A549 (cell line): Measurements from ENCODE around the gene PTPRN2. TPM values are rescaled to one million over a fixed set of nuclear protein-coding genes. Genes with fewer than 3 reads are reported as not detected.

Experiments
- ATAC-seq, 2 experiments: fragments of 200-7000 bp in 1 of 2; fragments of >200 bp in 1 of 2; cut with Nextera tagmentation in 1 of 2; cut with Tn5 transposase in 1 of 2; 3 replicates each; pipeline versions ENCODE4 v1.8.0 to v1.9.1; 2018 to 2020; ENCODE audit warnings: mild to moderate bottlenecking in 1 of 2, moderate library complexity in 1 of 2
- CTCF ChIA-PET: fragments of 300-600 bp; sonication (Branson Sonifier 250); formaldehyde crosslinking; extraction: SDS; loops from one replicate; lab custom pipeline; 2021; ENCODE audit warnings: antibody characterized with exemption, inconsistent platforms; lab: Yijun Ruan, JAX
- POLR2A ChIA-PET: fragments of 350-600 bp; formaldehyde crosslinking; extraction: SDS; loops from one replicate; lab custom pipeline; 2021; ENCODE audit warnings: antibody characterized with exemption, inconsistent platforms; lab: Yijun Ruan, JAX
- DNase-seq, 2 experiments: peaks; one replicate each; pipeline versions ENCODE4 v3.0.0 to v3.0.0-alpha.2; 2011 to 2016; ENCODE audit warnings: low read depth in 1 of 2, low spot score in 1 of 2
- FAIRE-seq: peaks from 2 replicates; lab custom pipeline; 2011; peaks lifted over from hg19 to GRCh38; lab: Jason Lieb, UNC
- H3K27ac ChIP-seq, 2 experiments: fragments of >200 bp; sonication (Bioruptor Twin); formaldehyde crosslinking; 3 replicates each; pipeline ENCODE4 v1.5.1; 2016 to 2017
- H3K4me1 ChIP-seq: fragments of >200 bp; sonication (Bioruptor Twin); formaldehyde crosslinking; 3 replicates; pipeline ENCODE4 v1.6.1; 2016
- H3K4me2 ChIP-seq: fragments of >200 bp; sonication (Bioruptor Twin); formaldehyde crosslinking; 3 replicates; pipeline ENCODE4 v1.6.1; 2016
- H3K4me3 ChIP-seq: fragments of >200 bp; sonication (Bioruptor Twin); formaldehyde crosslinking; 3 replicates; pipeline ENCODE4 v1.5.1; 2016
- H3K9me3 ChIP-seq: fragments of >200 bp; sonication (Bioruptor Twin); formaldehyde crosslinking; 3 replicates; pipeline ENCODE4 v1.6.1; 2016
- CBX2 ChIP-seq: fragments of 200-600 bp; sonication (generic); IDR thresholded peaks from 2 replicates; pipeline ENCODE4 v1.6.1; 2016; ENCODE audit warnings: low read depth, mild to moderate bottlenecking, borderline replicate concordance
- CEBPB ChIP-seq, 2 experiments: fragments of >200 bp in 1 of 2; sonication (Bioruptor Twin) in 1 of 2; formaldehyde crosslinking in 1 of 2; IDR thresholded peaks; 2 replicates each; pipeline ENCODE4 v1.6.1; 2012 to 2016
- EHF ChIP-seq: fragments of 250-450 bp; sonication (Bioruptor Pico); IDR thresholded peaks from 2 replicates; pipeline ENCODE4 v1.5.0; 2020; ENCODE audit warnings: mild to moderate bottlenecking
- EHMT2 ChIP-seq: fragments of 200-600 bp; sonication (generic); IDR thresholded peaks from 2 replicates; pipeline ENCODE4 v1.6.1; 2016; ENCODE audit warnings: antibody characterized with exemption, low read depth, mild to moderate bottlenecking, moderate library complexity
- FOSB ChIP-seq: fragments of 250-450 bp; sonication (Bioruptor Pico); IDR thresholded peaks from 2 replicates; pipeline ENCODE4 v1.5.0; 2020; ENCODE audit warnings: mild to moderate bottlenecking, moderate library complexity
- FOXS1 ChIP-seq: fragments of 250-450 bp; sonication (Bioruptor Pico); IDR thresholded peaks from 2 replicates; pipeline ENCODE4 v1.5.0; 2020; ENCODE audit warnings: mild to moderate bottlenecking, moderate library complexity
- GATA3 ChIP-seq: IDR thresholded peaks from 2 replicates; pipeline ENCODE4 v1.6.1; 2012; ENCODE audit warnings: borderline replicate concordance
- HDAC2 ChIP-seq: fragments of 200-600 bp; sonication (generic); IDR thresholded peaks from 2 replicates; pipeline ENCODE4 v1.6.1; 2016
- HOXB13 ChIP-seq: fragments of 250-450 bp; sonication (Bioruptor Pico); IDR thresholded peaks from 2 replicates; pipeline ENCODE4 v1.5.0; 2020; ENCODE audit warnings: low read depth, mild to moderate bottlenecking, moderate library complexity
- HOXB5 ChIP-seq: fragments of 250-450 bp; sonication (Bioruptor Pico); IDR thresholded peaks from 2 replicates; pipeline ENCODE4 v1.5.0; 2020; ENCODE audit warnings: mild to moderate bottlenecking, moderate library complexity
- JUNB ChIP-seq: fragments of >200 bp; sonication (Bioruptor Twin); formaldehyde crosslinking; IDR thresholded peaks from 2 replicates; pipeline ENCODE4 v1.6.1; 2016
- KDM1A ChIP-seq: fragments of 200-600 bp; sonication (generic); IDR thresholded peaks from 2 replicates; pipeline ENCODE4 v1.6.1; 2016; ENCODE audit warnings: low read depth, mild to moderate bottlenecking
- MAZ ChIP-seq: fragments of 150-350 bp; IDR thresholded peaks from 2 replicates; pipeline ENCODE4 v1.6.1; 2014; ENCODE audit warnings: antibody characterized with exemption, low read depth, low read length, borderline replicate concordance
- NR3C1 ChIP-seq: fragments of >200 bp; sonication (Bioruptor Twin); formaldehyde crosslinking; IDR thresholded peaks from 3 replicates; pipeline ENCODE4 v1.6.1; 2017
- POLR2AphosphoS2 ChIP-seq: conservative IDR thresholded peaks from 2 replicates; pipeline ENCODE4 v1.6.1; 2012; ENCODE audit warnings: low read length, improper control_type of control experiment, inconsistent platforms
- RARB ChIP-seq: fragments of 250-450 bp; sonication (Bioruptor Pico); IDR thresholded peaks from 2 replicates; pipeline ENCODE4 v1.8.0; 2021; ENCODE audit warnings: mild to moderate bottlenecking, moderate library complexity
- RFX5 ChIP-seq: fragments of 450-650 bp; IDR thresholded peaks from 2 replicates; pipeline ENCODE4 v1.7.1; 2014; ENCODE audit warnings: antibody characterized with exemption, mild to moderate bottlenecking, moderate library complexity
- SMC3 ChIP-seq: fragments of >200 bp; sonication (Bioruptor Twin); formaldehyde crosslinking; IDR thresholded peaks from 3 replicates; pipeline ENCODE4 v1.6.1; 2018; ENCODE audit warnings: inconsistent platforms
- SREBF2 ChIP-seq: fragments of 450-650 bp; IDR thresholded peaks from 2 replicates; pipeline ENCODE4 v1.6.1; 2014; ENCODE audit warnings: mild to moderate bottlenecking, moderate library complexity
- TP53 ChIP-seq: fragments of 250-450 bp; sonication (Bioruptor Pico); IDR thresholded peaks from 2 replicates; pipeline ENCODE4 v1.5.0; 2021; ENCODE audit warnings: mild to moderate bottlenecking, moderate library complexity
- ZC3H11A ChIP-seq: fragments of 450-650 bp; IDR thresholded peaks from 2 replicates; pipeline ENCODE4 v1.6.1; 2014; ENCODE audit warnings: antibody characterized with exemption, mild to moderate bottlenecking
- ZFP36 ChIP-seq: fragments of 450-650 bp; IDR thresholded peaks from 2 replicates; pipeline ENCODE4 v1.6.1; 2014; ENCODE audit warnings: borderline replicate concordance; ENCODE audit not compliant: partially characterized antibody
- ZSCAN20 ChIP-seq: fragments of 250-450 bp; sonication (Bioruptor Pico); IDR thresholded peaks from 2 replicates; pipeline ENCODE4 v1.8.0; 2022; ENCODE audit warnings: mild to moderate bottlenecking, moderate library complexity
- WGBS: methylation state at CpG from one replicate; pipeline ENCODE4 v1.1.6; 2017; ENCODE audit errors: missing lambda C conversion rate; 5-methylcytosine and 5-hydroxymethylcytosine counted together
- polyA plus RNA-seq, 4 experiments: library from polyadenylated mRNA; depleted of rRNA in 3 of 4; stranded (reverse); fragments of >200 nt; fragmentation: RNase III in 1 of 4; extraction: RNeasy Plus Mini Kit Qiagen cat#74134 plus additional on column Dnase treatment in 1 of 4; gene quantifications; 2 replicates in 3 of 4; 3 replicates in 1 of 4; pipeline ENCODE4 v1.2.3, GENCODE V29; 2011 to 2017
- TF ChIP-seq, protein P1 (sequence below): fragments of 200-600 bp; sonication (generic); IDR thresholded peaks from 2 replicates; pipeline ENCODE4 v1.6.1; 2016; ENCODE audit warnings: antibody characterized with exemption, mild to moderate bottlenecking, moderate library complexity
- TF ChIP-seq, protein P2 (sequence below): fragments of 250-450 bp; sonication (Bioruptor Pico); IDR thresholded peaks from 2 replicates; pipeline ENCODE4 v1.5.0; 2021; ENCODE audit warnings: mild to moderate bottlenecking, moderate library complexity, borderline replicate concordance
- TF ChIP-seq, protein P3 (sequence below): fragments of 450-650 bp; IDR thresholded peaks from 2 replicates; pipeline ENCODE4 v1.6.1; 2014; ENCODE audit warnings: antibody characterized with exemption
- TF ChIP-seq, protein P4 (sequence below): fragments of >200 bp; sonication (Bioruptor Twin); formaldehyde crosslinking; IDR thresholded peaks from 3 replicates; pipeline ENCODE4 v1.6.1; 2016

The PTPRN2 gene
- polyA plus RNA-seq, 2 of the 4 experiments (the other 2 are of a cell fraction), result 0.41 to 1.2 TPM

DNA sequence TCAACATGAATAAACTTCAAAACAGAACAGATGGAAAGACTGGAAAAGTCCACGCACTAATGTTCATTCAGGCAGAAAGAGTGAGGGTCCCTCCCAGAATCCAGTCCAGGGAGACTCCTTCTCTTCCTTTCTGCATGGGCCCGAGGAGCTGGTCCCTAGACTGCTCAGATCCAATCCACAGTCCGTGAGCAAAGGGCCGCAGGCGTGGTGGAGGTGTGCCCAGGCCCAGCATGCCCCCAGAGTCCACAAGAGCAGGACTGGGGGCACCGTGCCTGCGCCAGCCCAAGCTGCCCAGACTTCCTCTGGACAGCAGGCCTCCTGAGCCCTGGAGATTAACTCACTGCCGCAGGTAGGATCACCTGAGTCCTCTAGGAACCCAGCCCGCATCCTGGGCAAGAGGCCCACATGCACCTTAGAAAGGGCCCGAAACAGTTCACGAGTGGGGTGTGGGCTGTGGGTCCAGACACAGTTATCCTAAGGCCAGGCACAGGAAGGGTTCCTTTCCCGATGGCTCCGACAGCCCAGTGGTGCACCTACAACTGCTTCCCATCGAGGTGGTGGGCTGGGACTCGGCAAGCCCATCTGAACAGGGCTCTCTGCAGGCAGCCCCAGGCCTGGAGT, 719.8 kb downstream of the PTPRN2 start:
- WGBS, result 49% methylated on average over 14 of the region's 15 CpGs
- ChIA-PET CTCF (no interaction called here), POLR2A (no interaction called here)
- no peaks in the 10 kb centered on the region for H3K4me1 ChIP-seq
- no peak overlapping the region for H3K27ac ChIP-seq
- DNase-seq, result no peak
- TF ChIP-seq HOXB5 (CRISPR knock-in tag) (no peak), FOSB (CRISPR knock-in tag) (no peak), TP53 (no peak), GATA3 (no peak), RARB (CRISPR knock-in tag) (no peak), FOXS1 (CRISPR knock-in tag) (no peak), SREBF2 (no peak), EHMT2 (no peak), CBX2 (no peak), JUNB (no peak), POLR2AphosphoS2 (no peak), EHF (no peak), KDM1A (no peak), ZC3H11A (no peak), MAZ (no peak)
- TF ChIP-seq, protein P1, sequence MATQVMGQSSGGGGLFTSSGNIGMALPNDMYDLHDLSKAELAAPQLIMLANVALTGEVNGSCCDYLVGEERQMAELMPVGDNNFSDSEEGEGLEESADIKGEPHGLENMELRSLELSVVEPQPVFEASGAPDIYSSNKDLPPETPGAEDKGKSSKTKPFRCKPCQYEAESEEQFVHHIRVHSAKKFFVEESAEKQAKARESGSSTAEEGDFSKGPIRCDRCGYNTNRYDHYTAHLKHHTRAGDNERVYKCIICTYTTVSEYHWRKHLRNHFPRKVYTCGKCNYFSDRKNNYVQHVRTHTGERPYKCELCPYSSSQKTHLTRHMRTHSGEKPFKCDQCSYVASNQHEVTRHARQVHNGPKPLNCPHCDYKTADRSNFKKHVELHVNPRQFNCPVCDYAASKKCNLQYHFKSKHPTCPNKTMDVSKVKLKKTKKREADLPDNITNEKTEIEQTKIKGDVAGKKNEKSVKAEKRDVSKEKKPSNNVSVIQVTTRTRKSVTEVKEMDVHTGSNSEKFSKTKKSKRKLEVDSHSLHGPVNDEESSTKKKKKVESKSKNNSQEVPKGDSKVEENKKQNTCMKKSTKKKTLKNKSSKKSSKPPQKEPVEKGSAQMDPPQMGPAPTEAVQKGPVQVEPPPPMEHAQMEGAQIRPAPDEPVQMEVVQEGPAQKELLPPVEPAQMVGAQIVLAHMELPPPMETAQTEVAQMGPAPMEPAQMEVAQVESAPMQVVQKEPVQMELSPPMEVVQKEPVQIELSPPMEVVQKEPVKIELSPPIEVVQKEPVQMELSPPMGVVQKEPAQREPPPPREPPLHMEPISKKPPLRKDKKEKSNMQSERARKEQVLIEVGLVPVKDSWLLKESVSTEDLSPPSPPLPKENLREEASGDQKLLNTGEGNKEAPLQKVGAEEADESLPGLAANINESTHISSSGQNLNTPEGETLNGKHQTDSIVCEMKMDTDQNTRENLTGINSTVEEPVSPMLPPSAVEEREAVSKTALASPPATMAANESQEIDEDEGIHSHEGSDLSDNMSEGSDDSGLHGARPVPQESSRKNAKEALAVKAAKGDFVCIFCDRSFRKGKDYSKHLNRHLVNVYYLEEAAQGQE, result no peak
- TF ChIP-seq, protein P2, sequence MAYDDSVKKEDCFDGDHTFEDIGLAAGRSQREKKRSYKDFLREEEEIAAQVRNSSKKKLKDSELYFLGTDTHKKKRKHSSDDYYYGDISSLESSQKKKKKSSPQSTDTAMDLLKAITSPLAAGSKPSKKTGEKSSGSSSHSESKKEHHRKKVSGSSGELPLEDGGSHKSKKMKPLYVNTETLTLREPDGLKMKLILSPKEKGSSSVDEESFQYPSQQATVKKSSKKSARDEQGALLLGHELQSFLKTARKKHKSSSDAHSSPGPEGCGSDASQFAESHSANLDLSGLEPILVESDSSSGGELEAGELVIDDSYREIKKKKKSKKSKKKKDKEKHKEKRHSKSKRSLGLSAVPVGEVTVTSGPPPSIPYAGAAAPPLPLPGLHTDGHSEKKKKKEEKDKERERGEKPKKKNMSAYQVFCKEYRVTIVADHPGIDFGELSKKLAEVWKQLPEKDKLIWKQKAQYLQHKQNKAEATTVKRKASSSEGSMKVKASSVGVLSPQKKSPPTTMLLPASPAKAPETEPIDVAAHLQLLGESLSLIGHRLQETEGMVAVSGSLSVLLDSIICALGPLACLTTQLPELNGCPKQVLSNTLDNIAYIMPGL (CRISPR knock-in tag), result no peak
- TF ChIP-seq, protein P3, sequence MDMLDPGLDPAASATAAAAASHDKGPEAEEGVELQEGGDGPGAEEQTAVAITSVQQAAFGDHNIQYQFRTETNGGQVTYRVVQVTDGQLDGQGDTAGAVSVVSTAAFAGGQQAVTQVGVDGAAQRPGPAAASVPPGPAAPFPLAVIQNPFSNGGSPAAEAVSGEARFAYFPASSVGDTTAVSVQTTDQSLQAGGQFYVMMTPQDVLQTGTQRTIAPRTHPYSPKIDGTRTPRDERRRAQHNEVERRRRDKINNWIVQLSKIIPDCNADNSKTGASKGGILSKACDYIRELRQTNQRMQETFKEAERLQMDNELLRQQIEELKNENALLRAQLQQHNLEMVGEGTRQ, result no peak
- TF ChIP-seq, protein P4, sequence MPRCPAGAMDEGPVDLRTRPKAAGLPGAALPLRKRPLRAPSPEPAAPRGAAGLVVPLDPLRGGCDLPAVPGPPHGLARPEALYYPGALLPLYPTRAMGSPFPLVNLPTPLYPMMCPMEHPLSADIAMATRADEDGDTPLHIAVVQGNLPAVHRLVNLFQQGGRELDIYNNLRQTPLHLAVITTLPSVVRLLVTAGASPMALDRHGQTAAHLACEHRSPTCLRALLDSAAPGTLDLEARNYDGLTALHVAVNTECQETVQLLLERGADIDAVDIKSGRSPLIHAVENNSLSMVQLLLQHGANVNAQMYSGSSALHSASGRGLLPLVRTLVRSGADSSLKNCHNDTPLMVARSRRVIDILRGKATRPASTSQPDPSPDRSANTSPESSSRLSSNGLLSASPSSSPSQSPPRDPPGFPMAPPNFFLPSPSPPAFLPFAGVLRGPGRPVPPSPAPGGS, result no peak
- TF ChIP-seq, all 56 proteins: peak for 0
- ATAC-seq (no peak), FAIRE-seq (no peak)
- Histone ChIP-seq H3K4me2 (no peak overlapping the region), H3K9me3 (no peaks in the 10 kb centered on the region), H3K4me3 (no peak overlapping the region)

DNA sequence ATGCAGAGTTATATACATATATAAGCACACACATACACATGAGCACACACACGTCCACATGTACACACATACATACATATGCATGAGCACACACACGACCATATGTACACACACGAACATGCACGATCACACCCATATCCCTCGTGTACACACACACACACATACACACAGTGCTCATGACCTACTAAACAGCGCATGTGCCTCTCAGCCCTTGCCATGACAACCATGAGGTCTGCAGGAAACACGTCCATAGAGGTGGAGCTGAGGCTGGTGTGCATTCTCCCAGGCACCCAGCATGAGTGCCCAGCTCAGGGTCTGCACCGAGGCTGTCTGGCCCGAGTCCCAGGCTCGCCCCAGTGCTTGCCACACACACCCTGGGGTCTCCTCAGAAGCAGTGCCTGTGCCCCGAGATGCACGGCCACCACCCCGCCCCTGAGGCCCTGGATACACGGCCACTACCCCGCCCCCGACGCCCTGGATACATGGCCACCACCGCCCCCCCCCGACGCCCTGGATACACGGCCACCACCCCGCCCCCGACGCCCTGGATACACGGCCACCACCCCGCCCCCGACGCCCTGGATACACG, 721.2 kb downstream of the PTPRN2 start:
- no peak for DNase-seq
- Histone ChIP-seq H3K9me3 (no peaks in the 10 kb centered on the region), H3K4me1 (no peaks in the 10 kb centered on the region), H3K27ac (no peak overlapping the region), H3K4me2 (no peak overlapping the region), H3K4me3 (no peak overlapping the region)
- ChIA-PET CTCF (no interaction called here), POLR2A (no interaction called here)
- FAIRE-seq, result no peak
- WGBS, result 54% methylated on average over 12 of the region's 29 CpGs
- no peak for ATAC-seq
- TF ChIP-seq CBX2, result no peak
- TF ChIP-seq ZSCAN20 (CRISPR knock-in tag), result no peak
- no peak for TF ChIP-seq CEBPB (IDR thresholded peaks at IDR 0.05)
- no peak for TF ChIP-seq SMC3
- no peak for TF ChIP-seq FOSB (CRISPR knock-in tag)
- TF ChIP-seq, protein P1, result no peak
- no peak for TF ChIP-seq SREBF2
- no peak for TF ChIP-seq ZFP36
- no peak for TF ChIP-seq NR3C1
- no peak for TF ChIP-seq HOXB13 (CRISPR knock-in tag)
- no peak for TF ChIP-seq RFX5
- no peak for TF ChIP-seq HDAC2
